ENCODE data around the gene PMEL.

GRCh38 chr12:55935738-55936151 lies 30.1 kb downstream of the PMEL start:
- TF ChIP-seq CTCF (IDR thresholded peaks at IDR 0.05) = no peak
- no peak for TF ChIP-seq SIN3A (IDR thresholded peaks at IDR 0.05; ENCODE audit: borderline replicate concordance, insufficient read depth, low read depth, low read length)
- TF ChIP-seq TCF7L2 (IDR thresholded peaks at IDR 0.05; ENCODE audit: low read depth, low read length) = no peak
- TF ChIP-seq POLR2AphosphoS5 (IDR thresholded peaks at IDR 0.05; ENCODE audit: low read depth, low read length) = no peak
